Keratinocyte (primary cell): ENCODE results near the gene SLC4A9. TPM values are rescaled to one million over a fixed set of nuclear protein-coding genes. Genes with fewer than 3 reads are reported as not detected.
A peak's percentile ranks its signal among the peaks of the same experiment; 100 is the strongest.

Experiments used
- DNase-seq: peaks from one replicate; pipeline ENCODE4 v3.0.0-alpha.2; 2011; ENCODE audit warnings: low read depth, missing footprints, low spot score
- FAIRE-seq: peaks from 2 replicates; lab custom pipeline; 2011; peaks lifted over from hg19 to GRCh38; lab: Jason Lieb, UNC
- H2AFZ ChIP-seq: 2 replicates; pipeline ENCODE4 v1.6.0; 2012; ENCODE audit warnings: low read length, control low read depth, inconsistent platforms; ENCODE audit not compliant: control insufficient read depth
- H3K27ac ChIP-seq: 2 replicates; pipeline ENCODE4 v1.5.1; 2011; ENCODE audit warnings: low read length; ENCODE audit not compliant: control insufficient read depth, insufficient read depth
- H3K27me3 ChIP-seq: 3 replicates; pipeline ENCODE4 v1.6.0; 2011; ENCODE audit warnings: low read length; ENCODE audit not compliant: control insufficient read depth, insufficient read depth; ENCODE audit errors: extremely low read depth
- H3K36me3 ChIP-seq, 2 experiments: 2 replicates in 1 of 2; 3 replicates in 1 of 2; pipeline ENCODE4 v1.5.1; 2011; ENCODE audit warnings: low read length in 2 of 2, mild to moderate bottlenecking in 1 of 2; ENCODE audit not compliant: control insufficient read depth in 2 of 2, insufficient read depth in 2 of 2; ENCODE audit errors: extremely low read depth in 1 of 2
- H3K4me1 ChIP-seq: 3 replicates; pipeline ENCODE4 v1.5.1; 2011; ENCODE audit warnings: low read length; ENCODE audit not compliant: control insufficient read depth, insufficient read depth; ENCODE audit errors: extremely low read depth
- H3K4me2 ChIP-seq: 3 replicates; pipeline ENCODE4 v1.6.0; 2011; ENCODE audit warnings: low read depth, low read length; ENCODE audit not compliant: control insufficient read depth, insufficient read depth; ENCODE audit errors: extremely low read depth
- H3K4me3 ChIP-seq, 3 experiments: fragments of 200-600 bp in 1 of 3; sonication (generic) in 1 of 3; 2 replicates in 2 of 3; 3 replicates in 1 of 3; pipeline ENCODE4 v1.5.1; 2011 to 2016; ENCODE audit warnings: low read length in 3 of 3, mild to moderate bottlenecking in 3 of 3, control low read depth in 2 of 3, inconsistent platforms in 1 of 3, low read depth in 1 of 3, mixed read lengths in 1 of 3, mixed run types in 1 of 3, moderate library complexity in 1 of 3; ENCODE audit not compliant: control insufficient read depth in 2 of 3, insufficient read depth in 2 of 3; ENCODE audit errors: extremely low read depth in 1 of 3
- H3K79me2 ChIP-seq: 2 replicates; pipeline ENCODE4 v1.6.0; 2012; ENCODE audit warnings: low read length; ENCODE audit not compliant: control insufficient read depth, insufficient read depth
- H3K9ac ChIP-seq: 3 replicates; pipeline ENCODE4 v1.6.0; 2011; ENCODE audit warnings: low read length; ENCODE audit not compliant: control insufficient read depth, insufficient read depth; ENCODE audit errors: extremely low read depth
- H3K9me1 ChIP-seq: 3 replicates; pipeline ENCODE4 v1.6.0; 2011; ENCODE audit warnings: low read length; ENCODE audit not compliant: control insufficient read depth, insufficient read depth; ENCODE audit errors: extremely low read depth
- H3K9me3 ChIP-seq: 2 replicates; pipeline ENCODE4 v1.5.1; 2012; ENCODE audit warnings: low read depth, low read length; ENCODE audit not compliant: control insufficient read depth
- H4K20me1 ChIP-seq: 3 replicates; pipeline ENCODE4 v1.6.0; 2011; ENCODE audit warnings: low read length; ENCODE audit not compliant: control insufficient read depth, insufficient read depth; ENCODE audit errors: extremely low read depth
- CTCF ChIP-seq, 3 experiments: IDR thresholded peaks in 1 of 3; conservative IDR thresholded peaks in 1 of 3; optimal IDR thresholded peaks in 1 of 3; 2 replicates in 2 of 3; 3 replicates in 1 of 3; pipeline versions ENCODE3 to v1.5.1; 2011; ENCODE audit warnings: low read length in 3 of 3, mild to moderate bottlenecking in 3 of 3, moderate library complexity in 2 of 3, control low read depth in 1 of 3, inconsistent platforms in 1 of 3; ENCODE audit not compliant: insufficient read depth in 2 of 3; ENCODE audit errors: extremely low read depth in 1 of 3
- EZH2 ChIP-seq: IDR thresholded peaks from one replicate; pipeline ENCODE4 v1.6.1; 2012; ENCODE audit warnings: inconsistent platforms, mild to moderate bottlenecking, low read length, moderate library complexity
- dilution Hi-C: fragments of 300-500 bp; cut with MboI; formaldehyde crosslinking; loops from one replicate; pipeline ENCODE4 v1.7.0; 2020; ENCODE audit warnings: low sequenced_read_pairs; ENCODE audit not compliant: extremely low pct_ligation_motif_present
- polyA plus RNA-seq, 5 experiments: library from polyadenylated mRNA; depleted of rRNA in 3 of 5; stranded (reverse) in 3 of 5; stranded (forward) in 1 of 5; unstranded in 1 of 5; fragments of >200 nt; gene quantifications; 1 replicate in 1 of 5; 2 replicates in 3 of 5; 3 replicates in 1 of 5; pipeline versions ENCODE4 v1.2.1 to v1.2.3, GENCODE V29; 2011 to 2012; ENCODE audit warnings: missing spikeins in 2 of 5, low read depth in 1 of 5, low replicate concordance in 1 of 5

Gene SLC4A9
- polyA plus RNA-seq, 1 donor (not counting 4 experiments of a cell fraction or from before 2014, with no cell fraction given) = 0.07 TPM

DNA sequence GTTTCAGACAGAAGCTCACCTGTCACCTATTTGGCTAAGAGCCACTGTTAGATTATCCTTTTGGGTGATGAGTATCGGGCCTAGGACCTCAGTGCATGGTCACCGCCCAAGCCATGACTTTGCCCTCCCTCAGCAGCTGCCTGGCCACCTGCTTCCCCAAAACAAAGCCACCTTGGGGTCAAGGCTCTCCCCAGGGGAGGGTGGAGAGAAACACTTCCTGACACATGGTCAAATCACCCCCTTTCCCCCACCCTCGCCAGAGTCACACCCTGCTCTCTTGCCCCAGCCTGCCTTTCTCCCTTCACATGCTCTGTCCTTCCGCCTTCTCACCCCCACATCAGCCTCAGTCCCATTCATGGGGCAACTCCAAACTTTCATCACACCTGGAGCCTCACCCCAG lies 11.9 kb upstream of the SLC4A9 start:
- H3K4me2 ChIP-seq = peak overlapping the region; percentile 83
- H3K9me1 ChIP-seq = peaks cover 5% of the 10 kb centered on the region
- dilution Hi-C loops = no loop called here
- FAIRE-seq (peak; percentile 87), DNase-seq (peak; percentile 80)
- no peak for TF ChIP-seq EZH2
- TF ChIP-seq CTCF (optimal IDR thresholded peaks at IDR 0.05 in 1 of 3, IDR thresholded peaks at IDR 0.05 in 1 of 3, conservative IDR thresholded peaks at IDR 0.05 in 1 of 3; ENCODE audit: extremely low read depth in 1 of 3, insufficient read depth in 2 of 3, low read length in 3 of 3) = no peak
- H3K4me3 ChIP-seq = peak overlapping the region in 1 of 3 experiments; percentile 53
- H3K36me3 ChIP-seq = peaks cover 3 to 9% of the 10 kb centered on the region in 2 experiments
- no peaks in the 10 kb centered on the region for H3K9me3 ChIP-seq
- H3K27ac ChIP-seq = peak overlapping the region; percentile 92
- peak overlapping the region; percentile 90 for H3K9ac ChIP-seq
- H3K27me3 ChIP-seq = no peaks in the 10 kb centered on the region
- H2AFZ ChIP-seq = no peak overlapping the region
- H3K79me2 ChIP-seq = peaks cover 30% of the 10 kb centered on the region
- peaks cover 11% of the 10 kb centered on the region for H4K20me1 ChIP-seq
- peaks cover 53% of the 10 kb centered on the region for H3K4me1 ChIP-seq

- Histone ChIP-seq H3K9me1 (peaks cover 5% of the 10 kb centered on the region), H3K4me3 (peak overlapping the region in 1 of 3 experiments; percentile 7), H3K9me3 (no peaks in the 10 kb centered on the region), H3K4me1 (peaks cover 42% of the 10 kb centered on the region), H3K27me3 (no peaks in the 10 kb centered on the region), H3K4me2 (peak overlapping the region; percentile 83), H3K27ac (peak overlapping the region; percentile 92), H3K36me3 (peaks cover 0 to 6% of the 10 kb centered on the region in 2 experiments), H4K20me1 (peaks cover 9% of the 10 kb centered on the region), H3K9ac (peak overlapping the region; percentile 69), H2AFZ (no peak overlapping the region), H3K79me2 (peaks cover 21% of the 10 kb centered on the region)
- no peak for TF ChIP-seq EZH2
- no peak for TF ChIP-seq CTCF (optimal IDR thresholded peaks at IDR 0.05 in 1 of 3, IDR thresholded peaks at IDR 0.05 in 1 of 3, conservative IDR thresholded peaks at IDR 0.05 in 1 of 3; ENCODE audit: extremely low read depth in 1 of 3, insufficient read depth in 2 of 3, low read length in 3 of 3)
- no peak for DNase-seq
- dilution Hi-C loops = no loop called here
- peak; percentile 55 for FAIRE-seq
Measured at GRCh38 chr5:140349244-140349643, 10.8 kb upstream of the SLC4A9 start.
